Mononuclear cell (primary cell): Measurements from ENCODE around the gene CYTH4. TPM values are rescaled to one million over a fixed set of nuclear protein-coding genes. Genes with fewer than 3 reads are reported as not detected.

ENCODE experiments used
- H3K27me3 ChIP-seq: 2 replicates; pipeline ENCODE4 v1.6.0; 2011; ENCODE audit warnings: low read length, control low read depth; ENCODE audit not compliant: insufficient read depth
- H3K4me1 ChIP-seq: 2 replicates; pipeline ENCODE4 v1.5.1; 2011; ENCODE audit warnings: mild to moderate bottlenecking, low read length, control low read depth; ENCODE audit not compliant: insufficient read depth
- H3K4me3 ChIP-seq: 2 replicates; pipeline ENCODE4 v1.5.1; 2011; ENCODE audit warnings: mild to moderate bottlenecking, low read length, moderate library complexity
- H3K9me3 ChIP-seq: 2 replicates; pipeline ENCODE4 v1.5.1; 2011; ENCODE audit warnings: low read depth, mild to moderate bottlenecking, control low read depth, low read length
- total RNA-seq: library from RNA; depleted of rRNA; stranded (reverse); fragments of >200 nt; gene quantifications from one replicate; pipeline ENCODE4 v1.2.3, GENCODE V29; 2012

Gene CYTH4
- total RNA-seq, 1 donor: 124 TPM

DNA sequence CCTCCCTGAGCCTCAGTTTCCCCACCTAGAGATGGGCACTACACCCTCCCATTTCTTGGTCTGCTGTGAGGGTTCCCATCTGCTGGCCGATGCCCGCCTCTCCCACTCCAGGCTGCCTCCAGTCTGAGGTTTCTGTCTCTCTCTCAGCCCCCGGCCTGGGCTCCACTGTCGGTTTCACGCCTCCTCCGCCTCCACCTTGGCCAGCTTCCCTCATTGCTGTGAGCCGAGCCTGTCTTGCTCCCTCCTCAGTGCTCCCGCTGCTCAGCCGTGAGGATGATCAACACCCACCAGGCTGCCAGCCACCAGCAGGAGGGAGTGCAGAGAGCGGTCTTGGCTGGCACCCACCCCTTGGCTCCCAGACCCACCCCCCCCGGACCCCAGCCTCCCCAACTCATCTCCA is 61.0 kb downstream of the CYTH4 start:
- H3K4me3 ChIP-seq: no peak overlapping the region
- H3K4me1 ChIP-seq: no peaks in the 10 kb centered on the region
- H3K9me3 ChIP-seq: no peaks in the 10 kb centered on the region
- no peaks in the 10 kb centered on the region for H3K27me3 ChIP-seq

DNA sequence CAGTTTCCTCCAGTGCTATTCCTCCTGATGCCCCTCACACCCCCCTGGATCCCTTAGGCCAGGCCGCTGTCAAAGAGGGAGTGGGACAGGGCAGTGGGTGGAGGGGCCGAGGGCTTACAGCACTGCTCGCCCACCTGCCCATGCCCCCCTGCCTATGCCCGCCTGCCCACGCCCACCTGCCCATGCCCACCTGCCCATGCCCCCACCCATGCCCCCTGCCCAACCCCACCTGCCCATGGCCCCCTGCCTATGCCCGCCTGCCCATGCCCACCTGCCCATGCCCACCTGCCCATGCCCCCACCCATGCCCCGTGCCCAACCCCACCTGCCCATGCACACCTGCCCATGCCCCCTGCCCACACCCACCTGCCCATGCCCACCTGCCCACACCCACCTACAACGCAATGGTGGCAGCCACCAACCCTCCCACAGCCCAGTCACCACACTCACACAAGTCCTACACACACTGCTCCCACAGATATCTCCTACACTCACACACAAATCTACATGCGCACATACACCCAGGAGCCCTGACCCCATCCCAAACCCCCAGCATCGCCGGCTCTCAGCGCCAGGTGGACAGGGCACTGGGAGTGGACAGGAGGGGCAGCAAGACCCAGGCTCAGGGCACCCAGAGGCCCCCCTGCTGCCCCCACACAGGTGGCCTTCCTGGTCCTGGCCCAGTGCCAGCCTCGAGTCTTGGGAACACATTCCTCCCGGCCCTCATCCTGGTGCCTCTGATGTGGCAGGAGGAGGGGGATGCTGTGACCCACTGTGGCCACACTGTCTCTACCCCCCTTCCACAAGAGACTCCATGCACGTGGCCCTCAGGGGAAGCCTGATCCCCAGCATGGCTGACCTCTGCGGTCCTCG is 61.8 kb downstream of the CYTH4 start:
- Histone ChIP-seq H3K4me1 (no peaks in the 10 kb centered on the region), H3K4me3 (no peak overlapping the region), H3K9me3 (no peaks in the 10 kb centered on the region), H3K27me3 (no peaks in the 10 kb centered on the region)

DNA sequence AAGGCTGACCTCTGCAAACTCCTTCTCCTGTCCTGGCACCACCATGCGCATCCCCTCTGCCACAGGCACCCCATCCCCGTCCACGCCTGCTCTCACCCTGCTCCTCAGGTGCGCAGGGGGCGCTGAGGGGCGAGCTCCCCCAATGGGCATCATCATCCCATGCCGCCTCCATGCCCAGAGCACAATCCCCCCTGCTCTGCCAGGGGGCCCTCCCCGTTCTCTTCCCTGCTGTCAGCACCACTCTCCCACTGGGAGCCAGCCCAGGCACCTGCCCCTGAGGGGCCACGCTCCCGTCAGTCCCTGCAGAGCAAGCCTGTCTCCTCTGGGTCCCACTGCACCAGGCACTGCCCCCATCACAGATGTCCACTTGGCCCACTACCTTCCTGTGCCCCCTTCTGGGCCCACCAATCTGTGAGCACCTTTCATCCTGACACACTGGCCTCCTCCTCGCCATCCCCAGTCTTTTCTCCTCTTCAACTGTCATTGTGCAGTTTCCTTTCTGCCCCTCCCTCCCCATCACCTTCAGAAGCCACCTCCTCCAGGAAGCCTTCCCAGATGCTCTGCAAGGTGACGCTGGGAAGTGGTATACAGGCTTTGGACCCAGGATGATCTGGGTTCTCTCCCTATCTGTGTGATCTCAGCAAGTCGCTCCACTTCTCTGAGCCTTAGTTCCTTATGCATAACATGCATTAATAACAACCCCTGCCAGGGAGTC is 62.6 kb downstream of the CYTH4 start:
- no peaks in the 10 kb centered on the region for H3K9me3 ChIP-seq
- no peak overlapping the region for H3K4me3 ChIP-seq
- H3K4me1 ChIP-seq: no peaks in the 10 kb centered on the region
- H3K27me3 ChIP-seq: no peaks in the 10 kb centered on the region

DNA sequence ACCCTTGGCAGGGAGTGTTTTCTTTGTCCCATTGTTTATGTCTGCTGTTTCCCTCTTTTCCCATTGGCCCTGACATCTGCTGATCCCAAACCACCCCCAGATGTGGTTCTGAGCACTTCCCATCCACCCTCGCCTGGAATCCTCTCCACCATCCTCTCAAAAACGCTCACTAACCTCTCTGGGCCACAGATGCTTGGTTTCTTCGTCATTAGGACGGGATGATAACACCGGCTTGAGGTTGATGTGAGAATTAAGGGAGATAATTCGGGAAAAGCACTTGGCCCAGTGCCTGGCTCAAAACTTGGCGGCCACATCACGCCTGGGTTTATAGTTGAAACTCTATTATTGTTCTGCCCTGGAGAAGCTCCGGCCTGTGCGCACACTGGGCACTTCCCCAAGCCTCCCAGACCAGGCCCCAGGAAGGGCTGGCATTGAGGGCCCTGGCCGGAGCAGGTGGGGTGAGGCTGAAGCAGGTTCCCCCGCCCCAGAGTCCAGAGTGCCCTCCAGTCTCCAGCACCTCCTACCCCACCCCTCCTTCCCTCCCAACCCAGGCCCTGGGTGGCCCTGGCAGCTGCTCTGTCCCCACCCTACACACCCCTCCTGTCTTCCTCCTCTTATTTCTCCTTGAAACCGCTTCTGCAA is 63.7 kb downstream of the CYTH4 start:
- H3K4me1 ChIP-seq: no peaks in the 10 kb centered on the region
- no peak overlapping the region for H3K4me3 ChIP-seq
- H3K9me3 ChIP-seq: no peaks in the 10 kb centered on the region
- no peaks in the 10 kb centered on the region for H3K27me3 ChIP-seq

DNA sequence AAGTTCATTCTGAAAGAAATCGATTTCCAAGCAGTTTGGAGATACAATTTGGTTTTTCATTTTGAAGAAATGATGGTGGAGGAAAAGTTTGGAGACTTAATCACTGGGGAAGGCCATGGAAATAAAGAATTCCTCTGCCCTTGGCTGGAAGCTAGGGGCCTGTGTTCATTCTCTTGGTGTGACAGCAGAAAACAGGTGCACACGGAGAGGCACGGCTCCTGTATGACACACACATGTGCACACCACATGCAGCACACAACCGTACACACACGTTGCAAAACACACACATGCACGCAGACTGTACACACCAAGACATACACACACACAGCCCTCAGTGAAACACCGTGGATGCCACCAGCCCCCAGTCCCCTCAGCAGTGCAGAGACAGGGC is 64.2 kb downstream of the CYTH4 start:
- Histone ChIP-seq H3K9me3 (no peaks in the 10 kb centered on the region), H3K4me3 (no peak overlapping the region), H3K4me1 (no peaks in the 10 kb centered on the region), H3K27me3 (no peaks in the 10 kb centered on the region)

DNA sequence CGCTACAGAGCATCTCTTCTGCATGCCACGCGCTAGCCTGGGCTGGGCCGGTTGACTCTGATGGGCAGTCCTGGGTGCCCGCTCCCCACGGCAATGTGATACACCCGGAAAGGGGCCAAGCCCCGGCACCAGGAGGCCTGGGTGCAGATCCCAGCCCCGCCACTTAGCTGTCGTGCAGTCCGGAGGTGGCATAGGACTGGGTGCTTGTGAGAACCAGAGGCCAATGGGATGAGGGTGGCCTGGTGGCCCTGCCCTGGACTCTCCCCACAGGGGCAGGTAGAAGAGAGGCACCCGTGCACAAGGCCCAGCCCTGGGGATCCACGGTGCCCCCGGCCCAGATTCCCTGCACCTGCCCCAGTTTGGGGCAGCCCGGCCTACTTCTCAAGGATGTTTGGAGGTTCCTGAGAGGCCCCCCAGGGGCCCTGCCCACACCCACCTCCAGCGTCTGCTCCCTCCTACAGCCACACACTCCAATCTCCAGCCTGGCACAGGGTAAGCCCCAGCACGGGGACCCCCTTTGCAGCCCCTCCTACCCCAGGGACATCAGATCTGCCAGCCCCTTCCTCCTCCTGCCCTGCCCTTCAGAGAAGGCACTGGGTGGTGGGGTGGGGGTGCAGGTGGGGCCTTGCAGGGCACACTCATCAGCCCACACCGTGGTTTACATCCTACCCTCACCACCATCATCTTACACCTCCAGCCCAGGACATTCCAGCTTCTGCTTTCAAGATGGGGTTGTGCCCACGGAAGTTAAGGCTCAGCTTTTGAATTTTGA is 66.9 kb downstream of the CYTH4 start:
- Histone ChIP-seq H3K4me1 (no peaks in the 10 kb centered on the region), H3K27me3 (no peaks in the 10 kb centered on the region)

DNA sequence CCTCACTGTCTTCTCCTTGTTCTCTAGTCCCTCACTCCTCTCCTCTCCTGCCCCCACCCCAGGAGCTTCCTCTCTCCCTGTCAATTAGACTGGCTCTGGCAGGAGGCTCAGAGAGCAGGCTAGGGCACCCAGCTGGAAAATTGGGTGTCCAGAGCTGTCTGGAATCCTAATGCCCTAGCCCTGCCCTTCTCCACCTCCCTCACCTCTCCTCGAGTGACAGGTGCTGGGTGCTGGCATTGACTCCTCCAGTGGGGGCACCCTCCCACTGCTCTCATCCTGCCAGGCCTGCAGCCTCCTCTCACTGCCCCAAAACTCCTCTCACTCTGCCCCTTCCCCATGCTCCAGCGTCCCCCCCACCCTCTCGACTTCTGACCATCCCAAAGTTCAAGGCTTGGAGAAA is 68.9 kb downstream of the CYTH4 start:
- Histone ChIP-seq H3K4me1 (no peaks in the 10 kb centered on the region), H3K4me3 (no peak overlapping the region), H3K9me3 (no peaks in the 10 kb centered on the region), H3K27me3 (no peaks in the 10 kb centered on the region)

More for the DNA sequence above, 66.9 kb downstream of the CYTH4 start:
- Histone ChIP-seq H3K4me3 (no peak overlapping the region), H3K9me3 (no peaks in the 10 kb centered on the region)

DNA sequence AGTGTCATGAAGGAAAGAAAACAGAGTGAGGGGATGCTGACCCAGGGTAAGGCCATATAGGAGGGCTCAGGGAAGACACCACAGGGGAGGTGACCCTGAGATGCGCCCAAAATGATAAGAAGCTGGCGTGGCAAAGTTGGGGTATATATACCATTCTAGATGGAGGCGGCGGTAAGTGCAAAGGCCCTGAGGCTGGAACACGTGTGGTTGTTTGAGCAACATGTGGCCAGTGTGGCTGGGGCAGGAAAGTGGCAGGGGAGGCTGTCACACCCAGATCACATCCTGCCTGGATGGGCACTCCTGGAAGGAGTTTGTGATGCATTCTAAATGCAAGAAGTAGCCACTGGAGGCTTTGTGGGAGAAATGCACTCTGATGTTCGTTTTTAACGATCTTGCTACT is 70.2 kb downstream of the CYTH4 start:
- Histone ChIP-seq H3K4me1 (no peaks in the 10 kb centered on the region), H3K9me3 (no peaks in the 10 kb centered on the region)

DNA sequence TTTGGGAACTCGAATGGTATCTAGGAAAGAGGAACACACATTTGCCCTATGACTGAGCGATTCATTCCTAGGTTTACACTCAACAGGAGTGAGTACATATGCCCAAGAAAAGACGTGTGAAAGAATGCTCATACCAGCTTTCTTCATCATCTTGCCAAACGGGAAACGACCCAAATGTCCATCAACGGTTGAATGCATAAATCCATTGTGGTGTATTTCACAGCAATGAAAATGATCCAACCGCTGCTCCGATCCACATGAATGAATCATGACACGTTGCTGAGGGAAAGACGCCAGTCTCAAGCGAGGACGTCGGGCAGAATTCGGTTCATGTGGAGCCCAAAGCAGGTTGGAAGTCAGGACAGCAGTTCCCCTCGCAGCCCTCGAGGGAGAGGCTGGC is 71.5 kb downstream of the CYTH4 start:
- H3K27me3 ChIP-seq: no peaks in the 10 kb centered on the region
- H3K4me3 ChIP-seq: no peak overlapping the region
- no peaks in the 10 kb centered on the region for H3K4me1 ChIP-seq
- no peaks in the 10 kb centered on the region for H3K9me3 ChIP-seq

More for the DNA sequence above, 70.2 kb downstream of the CYTH4 start:
- H3K27me3 ChIP-seq: no peaks in the 10 kb centered on the region
- H3K4me3 ChIP-seq: no peak overlapping the region

DNA sequence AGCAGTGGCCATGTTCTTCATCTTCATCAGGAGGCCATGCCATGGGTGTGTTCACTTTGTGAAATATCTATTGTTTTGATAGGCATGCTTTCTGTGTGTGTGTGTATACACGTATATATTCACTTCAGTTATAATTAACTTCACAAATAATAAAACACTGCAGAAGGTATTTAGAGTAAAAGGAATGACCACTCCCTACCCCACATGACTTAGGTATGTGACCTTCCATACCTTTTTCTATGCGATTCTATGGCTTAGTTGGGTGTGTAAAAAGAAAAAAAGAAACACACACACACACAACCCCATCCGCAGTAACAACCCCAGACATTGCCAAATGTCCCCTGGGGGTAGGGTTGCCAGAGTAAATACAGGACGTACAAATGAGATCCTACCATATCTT is 72.0 kb downstream of the CYTH4 start:
- Histone ChIP-seq H3K27me3 (no peaks in the 10 kb centered on the region), H3K4me3 (no peak overlapping the region), H3K9me3 (no peaks in the 10 kb centered on the region), H3K4me1 (no peaks in the 10 kb centered on the region)

DNA sequence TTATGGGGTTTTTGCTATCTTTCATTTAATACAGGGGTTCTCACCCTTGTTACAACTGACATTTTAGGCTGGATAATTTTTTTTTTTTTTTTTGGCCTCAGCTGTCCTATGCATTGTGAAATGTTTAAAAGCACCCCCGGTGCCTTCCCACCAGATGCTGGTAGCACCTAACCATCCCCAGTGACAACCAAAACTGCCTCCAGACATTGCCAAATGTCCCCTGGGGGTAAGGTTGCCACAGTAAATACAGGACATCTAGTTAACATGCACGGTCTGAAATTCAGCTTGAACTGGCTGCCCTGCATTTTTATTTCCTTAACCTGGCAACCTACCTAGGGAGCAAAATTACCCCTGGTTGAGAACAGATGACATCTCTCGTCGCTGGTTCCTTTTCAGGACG is 72.4 kb downstream of the CYTH4 start:
- H3K4me1 ChIP-seq: no peaks in the 10 kb centered on the region
- no peaks in the 10 kb centered on the region for H3K27me3 ChIP-seq
- H3K9me3 ChIP-seq: no peaks in the 10 kb centered on the region
- H3K4me3 ChIP-seq: no peak overlapping the region

DNA sequence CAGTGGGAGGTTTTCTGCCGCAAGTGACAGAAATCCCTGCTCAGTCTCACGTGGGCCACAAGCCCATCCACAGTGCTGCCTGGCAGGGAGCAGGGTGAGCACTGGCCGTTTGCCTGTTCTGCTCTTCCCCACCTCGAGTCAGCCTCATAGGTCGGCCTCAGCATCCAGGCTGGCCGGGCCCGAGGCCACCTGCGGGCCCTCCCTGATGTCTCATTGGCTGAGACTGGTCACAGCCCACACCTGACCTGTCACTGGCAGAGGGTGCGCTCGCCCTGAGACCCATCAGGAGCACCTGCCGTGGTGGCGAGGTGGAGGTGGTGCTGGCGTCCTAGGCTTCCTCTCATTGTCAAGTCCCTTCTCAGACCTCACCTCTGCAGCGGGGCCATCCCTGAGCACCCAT is 72.9 kb downstream of the CYTH4 start:
- H3K27me3 ChIP-seq: no peaks in the 10 kb centered on the region
- H3K4me3 ChIP-seq: no peak overlapping the region
- H3K9me3 ChIP-seq: no peaks in the 10 kb centered on the region
- no peaks in the 10 kb centered on the region for H3K4me1 ChIP-seq

DNA sequence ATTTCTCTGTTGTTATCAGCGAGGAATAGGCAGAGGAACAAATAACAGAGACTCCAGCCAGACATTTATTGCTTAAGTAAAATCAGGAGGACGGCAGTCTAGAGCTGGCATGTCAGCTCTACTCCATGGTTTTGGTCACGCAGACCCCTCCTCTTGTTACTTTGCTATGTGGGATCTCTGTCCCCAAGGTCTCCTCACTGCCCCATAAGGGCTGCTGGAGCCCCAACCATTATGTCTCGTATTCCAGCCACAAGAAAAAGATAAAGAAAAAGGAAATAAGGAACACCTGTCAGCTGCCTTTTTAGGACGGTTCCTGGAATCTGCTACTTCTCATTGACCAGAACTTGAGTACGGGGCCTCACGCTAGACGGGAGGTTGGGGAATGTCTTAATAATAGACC is 74.6 kb downstream of the CYTH4 start:
- H3K9me3 ChIP-seq: no peaks in the 10 kb centered on the region
- no peaks in the 10 kb centered on the region for H3K4me1 ChIP-seq
- H3K4me3 ChIP-seq: no peak overlapping the region
- H3K27me3 ChIP-seq: no peaks in the 10 kb centered on the region

DNA sequence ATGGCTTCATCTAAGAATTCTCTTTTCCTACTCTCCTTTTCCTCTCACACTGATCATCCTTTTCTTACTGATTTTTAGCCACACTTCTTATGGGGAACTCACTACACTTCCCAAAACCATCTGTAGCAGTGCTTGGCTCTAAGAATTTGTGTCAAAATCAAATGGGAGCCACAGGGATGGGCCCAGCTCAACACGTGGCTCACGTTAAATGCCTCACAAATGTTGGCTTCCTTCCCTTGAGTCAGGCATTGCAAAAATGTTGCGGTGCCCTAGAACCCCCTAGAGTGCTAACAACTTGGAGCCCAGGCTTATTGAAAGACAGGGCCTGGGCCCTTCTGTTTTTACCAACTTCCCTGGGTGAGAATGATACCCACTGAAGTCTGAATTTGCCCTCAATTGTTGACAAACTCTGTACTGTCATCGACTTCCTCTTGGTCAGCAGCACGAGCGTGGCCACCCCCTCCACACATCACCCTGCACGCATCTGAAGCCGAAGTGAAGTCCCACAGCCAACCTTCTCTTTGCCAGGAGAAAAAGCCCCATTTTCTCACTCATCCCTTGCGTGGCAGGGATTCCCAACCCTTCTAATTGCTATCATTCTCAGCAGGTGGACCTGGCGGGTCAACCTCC is 75.3 kb downstream of the CYTH4 start:
- Histone ChIP-seq H3K4me3 (no peak overlapping the region), H3K4me1 (no peaks in the 10 kb centered on the region), H3K9me3 (no peaks in the 10 kb centered on the region), H3K27me3 (no peaks in the 10 kb centered on the region)
